SK-N-SH treated with all-trans-retinoic acid at 6 μM for 48 hours (cell line): ENCODE data around the gene SH2D2A.

ENCODE experiments used
- CREB5 ChIP-seq: fragments of 250-450 bp; sonication (Bioruptor Pico); IDR thresholded peaks from 2 replicates; pipeline ENCODE4 v1.5.1; 2020; ENCODE audit warnings: low read depth, mild to moderate bottlenecking, moderate library complexity
- CSDC2 ChIP-seq: fragments of 250-450 bp; sonication (Bioruptor Pico); IDR thresholded peaks from 2 replicates; pipeline ENCODE4 v1.5.0; 2020; ENCODE audit warnings: mild to moderate bottlenecking, moderate library complexity
- ESRRG ChIP-seq: fragments of 250-450 bp; sonication (Bioruptor Pico); IDR thresholded peaks from 2 replicates; pipeline ENCODE4 v1.6.1; 2021; ENCODE audit warnings: mild to moderate bottlenecking
- GLIS3 ChIP-seq: fragments of 250-450 bp; sonication (Bioruptor Pico); IDR thresholded peaks from 2 replicates; pipeline ENCODE4 v1.5.0; 2020; ENCODE audit warnings: mild to moderate bottlenecking, moderate library complexity
- ISL1 ChIP-seq: fragments of 250-450 bp; sonication (Bioruptor Pico); IDR thresholded peaks from 2 replicates; pipeline ENCODE4 v2.1.2; 2022; ENCODE audit warnings: mild to moderate bottlenecking, moderate library complexity
- OSR1 ChIP-seq: fragments of 250-450 bp; sonication (Bioruptor Pico); IDR thresholded peaks from 2 replicates; pipeline ENCODE4 v1.8.0; 2022; ENCODE audit warnings: moderate library complexity, mild to moderate bottlenecking, inconsistent platforms
- PATZ1 ChIP-seq: fragments of 250-450 bp; sonication (Bioruptor Pico); IDR thresholded peaks from 2 replicates; pipeline ENCODE4 v1.8.0; 2020; ENCODE audit warnings: mild to moderate bottlenecking, moderate library complexity, borderline replicate concordance
- RARB ChIP-seq: fragments of 250-450 bp; sonication (Bioruptor Pico); IDR thresholded peaks from 2 replicates; pipeline ENCODE4 v1.8.0; 2021; ENCODE audit warnings: mild to moderate bottlenecking, moderate library complexity
- SNAI2 ChIP-seq: fragments of 250-450 bp; sonication (Bioruptor Pico); IDR thresholded peaks from 2 replicates; pipeline ENCODE4 v1.5.0; 2020; ENCODE audit warnings: mild to moderate bottlenecking, moderate library complexity
- TOX ChIP-seq: fragments of 250-450 bp; sonication (Bioruptor Pico); IDR thresholded peaks from 2 replicates; pipeline ENCODE4 v1.8.0; 2021; ENCODE audit warnings: mild to moderate bottlenecking, moderate library complexity, borderline replicate concordance
- ZNF70 ChIP-seq: fragments of 450-650 bp; formaldehyde crosslinking; IDR thresholded peaks from 2 replicates; pipeline ENCODE4 v1.5.0; 2020; ENCODE audit warnings: mild to moderate bottlenecking, moderate library complexity

GRCh38 chr1:156786640-156787039, 30.0 kb downstream of the SH2D2A start:
- no peak for TF ChIP-seq PATZ1 (CRISPR knock-in tag)
- no peak for TF ChIP-seq GLIS3 (CRISPR knock-in tag)
- no peak for TF ChIP-seq ZNF70 (CRISPR knock-in tag)
- no peak for TF ChIP-seq CSDC2
- TF ChIP-seq ISL1 = no peak
- no peak for TF ChIP-seq OSR1 (CRISPR knock-in tag)
- TF ChIP-seq RARB = no peak
- TF ChIP-seq CREB5 = no peak
- TF ChIP-seq TOX = no peak
- TF ChIP-seq SNAI2 (CRISPR knock-in tag) = no peak
- TF ChIP-seq ESRRG = no peak
